HG03060 (cell line): Measurements from ENCODE around the gene GSDMA.
"Not testable (repeated sequence)": the region's sequence is repeated elsewhere in the genome, so short reads cannot be mapped to it uniquely, and the experiment has no call there.

ENCODE experiments used
- ATAC-seq: cut with Tn5 transposase; IDR thresholded peaks from one replicate; pipeline ENCODE4 v1.9.1; 2021; ENCODE audit warnings: low read depth, moderate number of reproducible peaks; ENCODE audit not compliant: unreplicated experiment

Gene GSDMA

DNA sequence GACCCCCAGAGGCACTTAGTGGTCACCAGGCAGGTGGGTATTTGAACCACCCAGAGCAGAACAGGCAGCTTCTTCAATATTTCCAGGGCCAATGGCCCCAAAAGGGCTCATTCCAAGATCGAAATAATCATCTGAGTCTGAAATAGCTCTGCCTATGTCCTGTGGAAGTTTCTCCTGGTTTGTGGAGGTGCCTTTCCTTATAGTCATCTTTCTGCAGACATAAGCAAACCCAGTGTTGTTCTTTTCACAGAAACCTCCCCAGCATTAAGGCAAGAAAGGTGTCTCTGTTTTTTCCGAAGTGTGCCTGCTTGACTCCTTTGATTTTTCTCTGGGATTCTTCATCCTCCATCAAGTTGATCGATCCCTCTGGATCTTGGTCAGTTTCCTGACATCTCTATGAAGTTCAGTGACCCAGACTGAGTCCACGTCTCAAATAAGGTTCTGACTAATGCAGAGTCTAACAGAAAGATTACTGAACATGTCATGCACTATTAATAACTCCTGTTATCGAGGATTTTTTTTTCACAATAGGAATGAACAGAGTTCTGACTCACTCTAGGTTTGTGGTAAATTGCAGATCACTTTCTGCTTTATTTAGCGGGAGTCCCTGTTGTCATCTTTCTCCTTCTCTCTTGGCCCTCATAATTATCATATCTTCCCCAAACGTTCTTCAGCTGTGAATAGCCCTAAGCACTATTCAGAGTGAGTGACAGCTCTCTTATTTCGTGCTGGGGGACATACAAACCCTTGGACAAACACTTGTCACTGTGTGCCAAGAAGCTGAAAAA lies 33.8 kb upstream of the GSDMA start:
- no peak for ATAC-seq

GRCh38 chr17:39929646-39930407 lies 33.0 kb upstream of the GSDMA start:
- no peak for ATAC-seq

GRCh38 chr17:39933912-39934311 lies 28.9 kb upstream of the GSDMA start:
- no peak for ATAC-seq

- ATAC-seq, result no peak
Measured at GRCh38 chr17:39934324-39934723, 28.5 kb upstream of the GSDMA start.

- ATAC-seq, result no peak
Measured at GRCh38 chr17:39935909-39936308, 26.9 kb upstream of the GSDMA start.

GRCh38 chr17:39937447-39937846 lies 25.4 kb upstream of the GSDMA start:
- no peak for ATAC-seq

- no peak for ATAC-seq
Measured at GRCh38 chr17:39938140-39938869, 24.5 kb upstream of the GSDMA start.

DNA sequence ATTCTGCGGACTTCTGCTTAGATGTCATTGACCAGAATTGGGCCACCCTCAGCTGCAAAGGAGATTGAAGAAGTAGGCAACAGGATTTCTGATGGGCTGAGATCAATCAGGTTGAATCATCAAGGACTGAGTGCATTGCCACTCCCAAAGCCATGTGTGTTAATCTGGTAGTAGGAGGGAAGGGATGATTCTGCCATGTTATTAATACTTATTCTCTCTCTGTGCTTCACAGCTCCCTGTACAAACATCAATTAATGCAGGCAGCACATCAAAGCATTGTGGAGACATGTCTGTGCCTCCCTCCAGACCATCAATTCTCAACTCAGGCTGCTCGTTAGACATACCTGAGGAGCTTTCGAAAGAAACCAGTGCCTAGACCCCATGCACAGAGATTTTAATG lies 23.7 kb upstream of the GSDMA start:
- no peak for ATAC-seq

DNA sequence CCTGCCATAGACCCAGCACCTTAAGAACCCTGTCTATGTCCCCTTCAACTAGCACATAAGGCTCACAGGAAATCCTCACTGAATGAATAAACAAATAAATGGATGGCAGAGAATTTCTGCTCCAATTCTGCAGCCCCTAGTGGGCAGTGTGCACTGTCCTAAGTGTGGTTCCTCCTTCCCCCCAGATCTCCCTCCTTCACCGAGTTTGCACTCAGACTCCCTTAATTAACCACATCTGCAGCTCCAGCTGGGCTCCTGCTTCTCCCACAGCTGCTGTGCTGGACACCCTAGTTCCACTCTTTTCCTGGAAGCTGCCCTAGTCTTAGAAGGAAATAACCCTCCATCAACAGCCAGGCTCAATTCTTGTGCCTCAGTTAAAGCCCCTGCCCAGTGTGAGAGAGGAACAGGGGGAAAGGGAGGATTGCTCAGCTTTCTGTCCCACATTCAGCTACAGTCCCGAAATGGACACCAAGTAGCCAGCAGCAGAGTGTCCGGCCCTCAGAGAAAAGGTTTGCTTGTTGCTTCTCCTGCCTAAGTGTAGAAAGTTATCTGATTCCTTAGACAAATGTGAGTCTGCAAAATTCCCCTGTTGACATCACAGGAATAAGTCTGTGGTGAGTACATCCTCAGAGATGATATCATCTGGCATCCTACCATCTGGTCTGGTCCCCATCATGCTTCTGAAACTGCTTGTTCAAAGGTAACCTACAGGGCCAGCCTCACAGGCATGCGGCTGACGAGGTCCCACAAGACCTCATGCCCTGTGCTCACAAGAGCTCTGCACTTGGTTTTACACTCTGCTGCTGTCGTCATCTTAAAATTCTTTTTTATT lies 23.0 kb upstream of the GSDMA start:
- ATAC-seq, result no peak

GRCh38 chr17:39943702-39944392 lies 19.0 kb upstream of the GSDMA start:
- no peak for ATAC-seq

DNA sequence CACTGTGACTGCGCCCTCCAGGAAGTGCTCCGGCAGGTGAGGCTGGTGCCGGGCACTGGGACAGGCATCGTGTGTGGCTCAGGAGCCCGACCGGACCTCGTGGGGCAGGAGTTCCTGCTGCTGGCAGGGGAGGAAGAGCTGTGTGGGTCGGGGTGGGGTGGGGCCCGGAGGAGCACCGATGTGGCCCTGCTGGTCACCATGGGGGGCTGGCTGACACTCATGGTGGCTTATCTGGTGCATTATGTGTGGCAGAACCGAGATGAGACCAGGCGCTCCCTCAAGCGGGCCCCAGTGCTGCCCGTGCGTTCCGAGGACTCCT lies 18.5 kb upstream of the GSDMA start:
- no peak for ATAC-seq

DNA sequence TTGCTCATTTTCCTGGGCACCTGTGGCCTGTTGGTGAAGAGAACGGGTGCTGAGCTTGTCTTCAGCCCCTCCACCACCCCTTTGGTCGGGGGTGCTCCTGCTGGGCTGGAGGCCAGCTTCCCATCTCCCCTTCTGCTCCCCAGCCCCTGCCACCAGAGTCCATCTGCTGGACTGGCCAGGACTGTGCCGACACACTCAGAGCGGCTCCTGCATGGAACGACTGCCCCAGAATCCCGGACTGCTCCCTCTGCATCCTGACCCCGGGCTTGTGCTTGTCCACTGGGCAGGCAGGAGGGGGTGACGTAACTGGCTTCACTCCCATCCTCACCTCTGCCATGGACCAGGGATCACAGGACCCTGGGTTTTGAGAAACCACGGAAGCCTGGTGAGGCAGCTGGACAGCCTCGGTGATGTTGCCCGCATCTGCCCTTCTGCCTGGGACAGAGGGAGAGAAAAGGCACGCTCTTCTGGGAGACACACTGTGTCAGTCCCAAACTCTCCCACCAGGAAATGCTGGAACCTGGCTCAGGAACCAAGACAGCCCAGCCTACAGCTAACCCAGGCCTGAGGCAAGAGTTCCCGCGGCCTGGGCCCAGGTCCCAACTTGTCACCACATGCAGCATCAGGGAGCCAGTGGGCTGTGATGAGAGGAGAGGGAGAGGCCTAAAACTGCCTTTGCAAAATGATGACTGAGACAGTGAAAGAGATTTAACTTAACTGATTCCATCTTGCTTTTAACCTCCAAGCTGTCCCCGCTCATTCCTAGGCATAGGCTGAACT lies 16.1 kb upstream of the GSDMA start:
- ATAC-seq, result no peak

- ATAC-seq, result not testable (repeated sequence)
Measured at GRCh38 chr17:39948489-39948828, 14.3 kb upstream of the GSDMA start.

GRCh38 chr17:39949028-39949427 lies 13.8 kb upstream of the GSDMA start:
- ATAC-seq, result no peak

- no peak for ATAC-seq
Measured at GRCh38 chr17:39950871-39951348, 11.9 kb upstream of the GSDMA start.

DNA sequence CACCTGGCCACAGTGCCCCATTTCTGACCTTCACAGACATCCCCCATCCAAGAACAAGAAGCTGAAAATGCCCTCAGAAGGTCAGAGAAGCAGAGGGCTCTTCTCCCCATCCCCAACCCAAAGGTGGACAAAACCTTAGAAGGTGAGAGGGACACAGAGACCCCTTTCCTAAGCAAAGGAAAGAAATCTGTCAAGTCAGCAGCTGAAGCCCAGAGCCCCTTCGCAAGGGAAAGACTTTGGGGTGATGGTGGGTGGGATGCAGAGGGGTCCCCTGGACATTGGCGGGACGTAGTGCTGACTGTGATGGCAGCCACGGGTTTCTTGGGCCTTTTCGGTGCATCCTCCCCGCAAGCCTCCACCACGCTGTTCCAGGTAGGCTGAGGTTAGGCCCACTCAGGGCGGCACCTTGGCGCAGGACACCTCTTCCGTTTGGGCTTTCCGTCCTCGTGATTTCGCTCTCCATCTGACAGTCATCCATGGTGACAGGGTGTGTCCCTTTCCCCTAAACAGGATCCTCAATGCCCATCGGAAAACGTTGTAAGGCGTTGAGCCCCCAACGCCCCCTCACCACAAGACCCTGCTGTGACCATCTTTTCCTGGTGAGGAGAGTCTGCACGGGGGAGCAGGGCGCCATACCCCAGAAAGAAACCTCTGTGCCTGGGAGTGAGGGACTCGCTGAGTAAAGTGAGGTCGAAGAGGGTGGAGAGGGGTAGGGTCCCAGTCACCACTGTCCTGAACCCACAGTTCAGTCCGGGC lies 10.7 kb upstream of the GSDMA start:
- ATAC-seq, result no peak

DNA sequence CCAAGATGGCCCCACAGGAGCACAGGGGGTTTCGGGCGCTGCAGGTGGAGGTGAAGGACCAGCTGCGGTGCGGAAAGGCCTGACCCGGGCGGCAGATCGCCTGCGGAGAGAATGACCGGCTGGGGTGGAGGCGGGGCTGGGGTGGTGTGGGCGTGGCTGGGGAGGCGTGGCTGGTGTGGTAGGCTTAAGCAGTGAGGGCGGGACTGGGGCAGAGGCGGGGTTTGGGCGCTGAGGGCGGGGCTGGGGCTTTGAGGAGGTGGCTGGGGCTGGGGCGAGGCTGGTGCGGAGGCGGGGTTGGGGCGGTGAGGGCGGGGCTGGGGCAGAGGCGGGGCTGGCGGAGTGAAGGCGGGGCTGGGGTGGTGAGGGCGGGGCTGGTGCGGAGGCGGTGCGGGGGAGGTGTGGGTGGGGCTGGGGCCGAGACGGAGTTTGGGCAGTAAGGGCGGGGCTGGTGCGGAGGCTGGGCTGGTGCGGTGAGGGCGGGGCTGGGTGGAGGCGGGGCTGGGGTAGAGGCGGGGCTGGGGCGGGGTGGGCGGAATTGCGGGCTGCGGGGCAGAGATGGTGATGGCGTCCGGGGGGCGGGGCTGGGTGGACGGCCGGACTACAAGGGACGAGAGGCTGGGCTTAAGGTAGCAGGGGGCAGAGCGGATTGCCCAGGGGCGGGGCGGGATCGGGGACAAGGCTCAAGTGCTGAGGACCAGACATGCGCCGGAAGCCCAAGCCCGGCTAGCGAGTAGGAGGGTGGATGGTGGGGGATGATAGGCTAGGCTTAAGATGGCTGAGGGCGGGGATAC lies 9.9 kb upstream of the GSDMA start:
- no peak for ATAC-seq

GRCh38 chr17:39953471-39953888 lies 9.3 kb upstream of the GSDMA start:
- ATAC-seq, result no peak
